Stimulated activated naive B cell treated with anti-CD40 and anti-IgM and Interleukin-4, amounts not matched to agents 10 μg/mL and 1 μg/mL and 100 μg/mL, for 72 hours (primary cell): ENCODE data around the gene PDE11A.
A peak's percentile ranks its signal among the peaks of the same experiment; 100 is the strongest.

Source experiments
- ATAC-seq, 2 donors: fragments of 150-1000 bp; cut with Tn5 transposase; replicated peaks; 2 replicates each; pipeline ENCODE4 v1.10.0; 2021; ENCODE audit warnings: moderate library complexity in 1 of 2
- DNase-seq: peaks from one replicate; pipeline ENCODE4 v3.0.0; 2021
- H3K27ac Mint-ChIP-seq: one replicate; pipeline ENCODE4 v1.8.0; 2022; ENCODE audit warnings: mild to moderate bottlenecking, mixed read lengths
- H3K27me3 Mint-ChIP-seq, 2 donors: one replicate each; pipeline ENCODE4 v1.8.0; 2022; ENCODE audit warnings: mixed read lengths in 2 of 2
- H3K36me3 Mint-ChIP-seq, 2 donors: one replicate each; pipeline ENCODE4 v1.8.0; 2022; ENCODE audit warnings: mixed read lengths in 2 of 2, mild to moderate bottlenecking in 1 of 2
- H3K4me1 Mint-ChIP-seq, 2 donors: one replicate each; pipeline ENCODE4 v1.8.0; 2022; ENCODE audit warnings: mixed read lengths in 2 of 2, mild to moderate bottlenecking in 1 of 2
- H3K4me3 Mint-ChIP-seq, 2 donors: one replicate each; pipeline ENCODE4 v1.8.0; 2022; ENCODE audit warnings: mild to moderate bottlenecking in 2 of 2, mixed read lengths in 2 of 2, moderate library complexity in 1 of 2
- H3K9me3 Mint-ChIP-seq, 2 donors: one replicate each; pipeline ENCODE4 v1.8.0; 2022; ENCODE audit warnings: mixed read lengths in 2 of 2, mild to moderate bottlenecking in 1 of 2

The PDE11A gene

DNA sequence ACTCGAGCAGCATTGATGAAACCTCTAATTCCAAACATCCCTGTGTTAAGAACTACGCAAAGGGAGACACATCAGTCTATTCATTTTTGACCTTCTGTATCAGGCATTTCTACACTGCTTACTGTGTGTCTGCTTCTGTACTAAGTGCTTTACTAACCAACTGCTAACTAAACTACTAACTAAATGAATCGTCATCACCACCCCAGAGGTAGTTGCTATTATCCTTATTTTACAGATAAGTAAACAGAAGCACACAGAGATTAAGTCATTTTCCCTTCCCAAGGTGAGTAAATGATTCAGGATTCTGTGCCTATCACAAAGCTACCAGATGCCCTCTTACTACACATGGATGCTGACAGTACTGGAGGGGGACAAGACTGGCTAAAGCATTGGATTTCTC lies 395.9 kb downstream of the PDE11A start:
- H3K4me3 Mint-ChIP-seq = no peak overlapping the region
- no peaks in the 10 kb centered on the region for H3K9me3 Mint-ChIP-seq
- H3K27ac Mint-ChIP-seq = no peak overlapping the region
- peaks cover 3 to 6% of the 10 kb centered on the region in 2 donors for H3K27me3 Mint-ChIP-seq
- H3K36me3 Mint-ChIP-seq = no peaks in the 10 kb centered on the region
- ATAC-seq (no peak), DNase-seq (no peak)
- peaks cover 3 to 5% of the 10 kb centered on the region in 2 donors for H3K4me1 Mint-ChIP-seq

GRCh38 chr2:177675825-177676224 lies 396.8 kb downstream of the PDE11A start:
- H3K9me3 Mint-ChIP-seq = no peaks in the 10 kb centered on the region
- peaks cover 3 to 6% of the 10 kb centered on the region in 2 donors for H3K27me3 Mint-ChIP-seq
- H3K4me3 Mint-ChIP-seq = no peak overlapping the region
- no peak overlapping the region for H3K27ac Mint-ChIP-seq
- peaks cover 6 to 11% of the 10 kb centered on the region in 2 donors for H3K4me1 Mint-ChIP-seq
- DNase-seq = no peak
- H3K36me3 Mint-ChIP-seq = no peaks in the 10 kb centered on the region
- ATAC-seq = no peak

DNA sequence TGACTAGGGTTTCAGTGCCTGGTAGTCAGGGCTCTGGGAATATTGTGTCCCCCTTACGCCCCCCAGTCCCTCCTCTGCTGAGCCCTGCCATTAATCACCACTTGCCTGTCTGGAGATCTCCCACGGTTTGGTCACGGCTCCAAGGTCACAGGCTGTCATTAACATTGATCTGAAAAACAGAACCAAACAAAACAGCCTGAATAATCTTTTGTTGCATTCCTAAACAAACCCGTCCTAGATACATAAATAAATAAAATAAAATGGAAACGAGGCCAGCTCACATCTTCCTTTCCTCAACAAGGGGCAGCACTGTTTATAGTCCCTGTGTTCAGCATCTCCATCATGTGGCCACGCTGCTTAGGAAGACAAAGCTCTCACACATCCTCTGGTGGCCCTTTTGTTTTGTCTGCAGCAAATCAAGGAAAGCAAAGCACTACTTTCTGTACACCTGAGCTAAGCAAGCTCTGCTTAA lies 397.2 kb downstream of the PDE11A start:
- Mint-ChIP-seq H3K4me3 (no peak overlapping the region), H3K27me3 (peaks cover 3 to 6% of the 10 kb centered on the region in 2 donors), H3K9me3 (no peaks in the 10 kb centered on the region), H3K27ac (no peak overlapping the region), H3K4me1 (peaks cover 9 to 16% of the 10 kb centered on the region in 2 donors), H3K36me3 (no peaks in the 10 kb centered on the region)
- DNase-seq (no peak), ATAC-seq (no peak)

DNA sequence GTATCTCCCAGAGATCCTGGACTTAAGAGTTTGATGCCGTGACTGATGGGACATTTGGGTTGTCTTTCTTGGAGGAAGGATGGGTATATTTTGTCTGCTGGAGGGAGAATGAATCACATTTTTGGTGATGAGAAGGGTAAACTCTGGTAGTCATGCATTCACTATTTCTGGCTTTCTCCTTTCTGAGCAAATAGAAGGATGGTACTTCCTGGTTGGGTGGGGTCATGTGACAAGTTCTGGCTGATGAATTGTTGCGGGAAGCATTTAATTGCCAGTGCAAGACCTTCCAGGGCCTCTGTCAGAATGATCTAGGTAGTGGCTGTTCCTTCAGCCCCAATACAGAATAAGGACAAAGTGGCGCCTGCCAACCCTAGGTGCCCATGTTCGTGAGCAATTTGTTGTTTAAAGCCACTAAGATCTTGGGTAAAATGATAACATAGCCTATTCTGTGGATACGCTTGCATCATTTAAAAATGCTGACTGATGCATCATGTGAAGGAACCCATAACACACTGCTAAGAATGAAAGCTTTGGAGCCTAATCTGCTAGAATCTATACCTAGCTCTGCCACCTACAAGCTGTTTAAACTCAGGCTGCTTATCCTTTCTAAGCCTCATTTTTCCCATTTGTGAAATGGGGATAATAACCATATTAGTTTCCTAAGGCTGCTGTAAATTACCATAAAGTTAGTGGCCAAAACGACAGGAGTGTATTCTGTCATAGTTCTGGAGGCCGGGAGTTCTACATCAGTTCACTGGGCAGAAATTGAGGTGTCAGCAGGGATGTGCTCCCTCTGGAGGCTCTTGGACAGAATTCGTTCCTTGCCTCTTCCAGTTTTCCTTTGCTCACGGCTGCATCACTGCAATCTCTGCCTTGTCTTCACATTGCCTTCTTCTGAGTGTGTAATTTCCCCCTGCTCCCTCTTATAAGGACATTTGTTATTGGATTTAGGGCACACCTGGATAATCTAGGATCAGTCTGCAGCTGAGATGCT lies 398.7 kb downstream of the PDE11A start:
- DNase-seq (no peak), ATAC-seq (no peak)
- Mint-ChIP-seq H3K27me3 (peaks cover 3 to 6% of the 10 kb centered on the region in 2 donors), H3K4me1 (peaks cover 9 to 16% of the 10 kb centered on the region in 2 donors), H3K4me3 (no peak overlapping the region), H3K36me3 (no peaks in the 10 kb centered on the region), H3K27ac (no peak overlapping the region), H3K9me3 (no peaks in the 10 kb centered on the region)

DNA sequence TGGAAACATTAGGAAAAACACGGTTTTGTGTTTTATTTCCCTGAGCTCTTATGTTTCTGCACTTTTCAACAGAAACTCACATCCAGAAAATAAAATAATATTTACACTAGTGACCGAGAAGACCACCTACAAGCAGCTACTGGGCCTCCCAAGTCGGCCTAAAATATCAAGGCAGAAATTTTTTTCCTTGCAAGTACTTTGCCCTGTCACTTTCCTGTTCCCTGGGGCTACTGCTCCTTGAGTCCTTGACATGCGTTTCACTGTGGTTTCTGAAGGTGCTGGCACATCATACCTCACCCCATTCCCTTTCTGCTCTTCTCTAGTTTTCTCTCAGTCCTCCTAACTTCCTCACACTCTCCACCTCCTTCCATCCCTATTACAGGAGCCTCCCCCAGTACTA lies 400.9 kb downstream of the PDE11A start:
- Mint-ChIP-seq H3K36me3 (no peaks in the 10 kb centered on the region), H3K4me1 (peaks cover 9 to 16% of the 10 kb centered on the region in 2 donors), H3K9me3 (no peaks in the 10 kb centered on the region), H3K27ac (no peak overlapping the region), H3K27me3 (peaks cover 0 to 6% of the 10 kb centered on the region in 2 donors), H3K4me3 (no peak overlapping the region)
- DNase-seq = no peak
- ATAC-seq = no peak

- Mint-ChIP-seq H3K27ac (peak overlapping the region; percentile 1), H3K36me3 (no peaks in the 10 kb centered on the region), H3K4me3 (peak overlapping the region in 1 of 2 donors; percentile 3), H3K27me3 (peaks cover 0 to 6% of the 10 kb centered on the region in 2 donors), H3K4me1 (peaks cover 9 to 16% of the 10 kb centered on the region in 2 donors), H3K9me3 (no peaks in the 10 kb centered on the region)
- ATAC-seq (peak; percentile 85 to 87), DNase-seq (no peak)
Observed at GRCh38 chr2:177670791-177671535, 401.6 kb downstream of the PDE11A start.

DNA sequence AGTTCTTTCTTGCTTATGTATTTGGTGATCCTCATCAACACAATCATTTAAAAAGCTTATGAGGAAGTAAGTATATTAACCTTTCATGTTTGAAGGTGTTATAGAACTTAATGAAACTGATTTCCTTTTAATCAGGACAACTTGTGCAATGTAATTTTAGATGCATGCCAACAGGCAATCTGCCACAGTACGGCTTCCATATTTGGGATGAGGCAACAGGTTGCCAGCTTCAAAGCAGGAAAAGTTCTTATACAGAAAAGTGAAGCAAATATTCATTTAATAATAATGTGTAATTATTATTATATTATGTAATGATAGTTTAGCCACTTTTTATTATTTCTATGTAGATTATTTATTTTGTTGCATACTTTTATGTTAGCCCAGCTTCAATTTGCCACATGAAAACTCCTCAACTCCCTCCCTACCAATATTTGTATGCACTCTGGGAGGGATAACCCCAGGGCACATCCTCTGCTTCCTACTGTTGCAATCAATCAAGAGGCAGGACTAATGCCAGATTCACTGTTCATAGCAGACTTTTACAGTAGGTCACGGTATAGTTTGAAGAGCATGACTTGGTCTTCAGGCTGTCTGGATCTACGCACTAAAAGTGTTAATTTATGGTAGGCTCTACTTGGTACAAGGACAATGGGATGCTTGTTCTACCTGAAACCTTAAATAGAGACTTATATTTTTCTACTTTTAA lies 402.8 kb downstream of the PDE11A start:
- no peak overlapping the region for H3K27ac Mint-ChIP-seq
- H3K27me3 Mint-ChIP-seq = peaks cover 0 to 6% of the 10 kb centered on the region in 2 donors
- no peaks in the 10 kb centered on the region for H3K36me3 Mint-ChIP-seq
- no peak for DNase-seq
- no peaks in the 10 kb centered on the region for H3K9me3 Mint-ChIP-seq
- no peak for ATAC-seq
- H3K4me3 Mint-ChIP-seq = no peak overlapping the region
- H3K4me1 Mint-ChIP-seq = peaks cover 9 to 16% of the 10 kb centered on the region in 2 donors

DNA sequence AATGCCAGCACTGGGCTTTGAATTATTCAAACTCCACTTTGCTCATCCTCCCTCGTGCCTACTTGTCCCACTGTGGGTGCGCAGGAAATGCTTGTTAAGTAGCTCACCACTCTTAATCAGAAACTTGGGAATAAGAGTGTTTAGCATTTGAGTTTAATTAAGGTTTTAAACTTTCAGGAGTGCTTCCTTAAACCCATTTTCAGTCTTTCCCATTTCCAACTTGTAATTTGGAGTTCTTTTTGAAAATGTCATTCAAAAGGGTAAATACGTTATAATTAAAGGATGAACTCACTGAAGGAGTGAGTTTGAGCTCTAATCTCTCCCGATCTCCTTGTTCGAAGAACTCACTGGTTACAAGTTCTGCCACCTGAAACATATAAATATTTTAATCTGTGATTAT lies 403.4 kb downstream of the PDE11A start:
- no peaks in the 10 kb centered on the region for H3K36me3 Mint-ChIP-seq
- DNase-seq (no peak), ATAC-seq (no peak)
- peaks cover 9 to 16% of the 10 kb centered on the region in 2 donors for H3K4me1 Mint-ChIP-seq
- peaks cover 0 to 6% of the 10 kb centered on the region in 2 donors for H3K27me3 Mint-ChIP-seq
- no peaks in the 10 kb centered on the region for H3K9me3 Mint-ChIP-seq
- no peak overlapping the region for H3K27ac Mint-ChIP-seq
- no peak overlapping the region for H3K4me3 Mint-ChIP-seq

DNA sequence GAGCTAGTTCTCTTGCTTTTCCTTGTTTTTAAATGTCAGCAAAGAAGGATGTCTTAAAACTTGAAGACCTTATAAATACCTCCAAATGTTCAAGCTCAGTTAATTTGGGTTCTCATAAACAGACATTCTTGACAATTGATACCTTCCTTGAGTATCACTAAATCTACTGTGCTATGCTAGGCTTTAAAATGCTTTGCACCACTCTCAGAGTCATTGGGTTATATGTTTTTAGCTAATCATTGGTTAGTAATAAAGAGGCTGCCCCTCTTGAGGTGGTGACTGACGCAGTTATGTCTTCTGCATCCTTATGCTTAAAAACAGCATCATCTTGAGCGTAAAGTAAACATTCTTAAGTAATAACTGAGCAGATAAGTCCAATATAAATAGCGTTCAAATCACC lies 404.0 kb downstream of the PDE11A start:
- no peaks in the 10 kb centered on the region for H3K36me3 Mint-ChIP-seq
- H3K27me3 Mint-ChIP-seq = peaks cover 0 to 5% of the 10 kb centered on the region in 2 donors
- ATAC-seq = no peak
- H3K4me1 Mint-ChIP-seq = peaks cover 9 to 16% of the 10 kb centered on the region in 2 donors
- H3K4me3 Mint-ChIP-seq = no peak overlapping the region
- no peak overlapping the region for H3K27ac Mint-ChIP-seq
- no peaks in the 10 kb centered on the region for H3K9me3 Mint-ChIP-seq
- DNase-seq = no peak

- Mint-ChIP-seq H3K4me3 (no peak overlapping the region), H3K9me3 (no peaks in the 10 kb centered on the region), H3K27me3 (no peaks in the 10 kb centered on the region), H3K36me3 (no peaks in the 10 kb centered on the region), H3K4me1 (peaks cover 9 to 16% of the 10 kb centered on the region in 2 donors), H3K27ac (no peak overlapping the region)
- ATAC-seq = no peak
- no peak for DNase-seq
Observed at GRCh38 chr2:177667626-177668025, 405.0 kb downstream of the PDE11A start.

- ATAC-seq (no peak), DNase-seq (no peak)
- Mint-ChIP-seq H3K27ac (no peak overlapping the region), H3K4me3 (no peak overlapping the region), H3K27me3 (no peaks in the 10 kb centered on the region), H3K9me3 (no peaks in the 10 kb centered on the region), H3K36me3 (no peaks in the 10 kb centered on the region), H3K4me1 (peaks cover 6 to 11% of the 10 kb centered on the region in 2 donors)
Observed at GRCh38 chr2:177666408-177666807, 406.2 kb downstream of the PDE11A start.

GRCh38 chr2:177665948-177666347 lies 406.6 kb downstream of the PDE11A start:
- DNase-seq (no peak), ATAC-seq (no peak)
- H3K27ac Mint-ChIP-seq = no peak overlapping the region
- no peaks in the 10 kb centered on the region for H3K9me3 Mint-ChIP-seq
- H3K4me1 Mint-ChIP-seq = peaks cover 4 to 11% of the 10 kb centered on the region in 2 donors
- no peak overlapping the region for H3K4me3 Mint-ChIP-seq
- H3K36me3 Mint-ChIP-seq = no peaks in the 10 kb centered on the region
- H3K27me3 Mint-ChIP-seq = no peaks in the 10 kb centered on the region

GRCh38 chr2:177665328-177665727 lies 407.2 kb downstream of the PDE11A start:
- ATAC-seq = no peak
- no peak overlapping the region for H3K4me3 Mint-ChIP-seq

GRCh38 chr2:177662895-177663294 lies 409.7 kb downstream of the PDE11A start:
- no peak for DNase-seq
- no peak overlapping the region for H3K4me3 Mint-ChIP-seq
- no peaks in the 10 kb centered on the region for H3K36me3 Mint-ChIP-seq
- no peak overlapping the region for H3K27ac Mint-ChIP-seq
- no peaks in the 10 kb centered on the region for H3K9me3 Mint-ChIP-seq
- peaks cover 3 to 7% of the 10 kb centered on the region in 2 donors for H3K27me3 Mint-ChIP-seq
- peaks cover 4 to 30% of the 10 kb centered on the region in 2 donors for H3K4me1 Mint-ChIP-seq
- no peak for ATAC-seq

More at GRCh38 chr2:177665328-177665727, 407.2 kb downstream of the PDE11A start:
- DNase-seq = no peak
- Mint-ChIP-seq H3K9me3 (no peaks in the 10 kb centered on the region), H3K27ac (no peak overlapping the region), H3K36me3 (no peaks in the 10 kb centered on the region), H3K4me1 (peaks cover 0 to 11% of the 10 kb centered on the region in 2 donors), H3K27me3 (no peaks in the 10 kb centered on the region)
